Stimulated activated memory B cell treated with anti-CD40 and anti-IgM and Interleukin-4, amounts not matched to agents 10 μg/mL and 1 μg/mL and 100 μg/mL, for 72 hours (primary cell): ENCODE measurements around the gene NDUFA13.

ENCODE experiments used
- ATAC-seq: fragments of 150-1000 bp; cut with Tn5 transposase; 2 replicates; pipeline ENCODE4 v1.10.0; 2021
- H3K27ac Mint-ChIP-seq: one replicate; pipeline ENCODE4 v1.8.0; 2022; ENCODE audit warnings: mild to moderate bottlenecking, mixed read lengths
- H3K27me3 Mint-ChIP-seq: one replicate; pipeline ENCODE4 v1.8.0; 2022; ENCODE audit warnings: mixed read lengths
- H3K36me3 Mint-ChIP-seq: one replicate; pipeline ENCODE4 v1.8.0; 2022; ENCODE audit warnings: mixed read lengths
- H3K4me1 Mint-ChIP-seq: one replicate; pipeline ENCODE4 v1.8.0; 2022; ENCODE audit warnings: mixed read lengths
- H3K4me3 Mint-ChIP-seq: one replicate; pipeline ENCODE4 v1.8.0; 2022; ENCODE audit warnings: mild to moderate bottlenecking, moderate library complexity, mixed read lengths
- H3K9me3 Mint-ChIP-seq: one replicate; pipeline ENCODE4 v1.8.0; 2022; ENCODE audit warnings: mixed read lengths

NDUFA13 gene

DNA sequence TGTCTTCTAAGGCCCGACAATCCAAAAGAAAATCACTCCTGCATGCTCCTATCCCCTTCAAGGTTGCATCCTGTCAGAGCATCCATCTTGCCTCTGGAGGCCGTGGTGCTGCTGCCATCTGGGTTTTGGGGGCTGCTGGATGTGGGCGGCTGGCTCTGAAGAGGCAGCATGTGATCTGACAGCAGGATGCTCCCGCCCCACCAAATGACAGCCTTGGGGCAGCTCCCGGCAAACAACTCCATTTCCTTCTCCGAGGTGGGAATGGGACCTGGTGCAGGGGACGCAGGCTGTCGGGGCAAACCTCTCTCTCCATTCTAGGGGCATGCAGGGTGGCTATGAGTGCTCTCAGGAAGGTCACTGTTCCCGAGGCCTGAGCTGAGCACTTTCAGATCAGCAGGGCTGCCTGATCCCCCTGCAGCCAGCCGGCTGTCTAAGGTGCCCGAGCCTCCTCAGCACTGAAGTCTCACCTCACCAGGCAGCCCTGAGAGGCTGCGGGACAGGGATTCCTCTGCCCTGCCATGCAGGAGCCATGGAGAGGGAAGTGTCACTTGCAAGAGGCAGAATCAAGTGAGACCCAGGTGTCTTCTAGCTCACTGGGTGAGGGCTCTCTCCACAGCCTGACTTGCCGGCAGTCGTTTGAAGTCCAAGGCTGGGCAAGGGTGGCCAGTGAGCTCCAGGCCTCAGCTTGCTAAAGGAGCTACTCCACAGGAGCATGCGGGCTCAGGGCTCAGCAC is 29.5 kb upstream of the NDUFA13 start:
- Mint-ChIP-seq H3K36me3 (peaks cover 13% of the 10 kb centered on the region), H3K27me3 (no peaks in the 10 kb centered on the region), H3K4me1 (peaks cover 77% of the 10 kb centered on the region), H3K27ac (peak overlapping the region; percentile 89), H3K9me3 (no peaks in the 10 kb centered on the region), H3K4me3 (no peak overlapping the region)
- ATAC-seq: no peak

DNA sequence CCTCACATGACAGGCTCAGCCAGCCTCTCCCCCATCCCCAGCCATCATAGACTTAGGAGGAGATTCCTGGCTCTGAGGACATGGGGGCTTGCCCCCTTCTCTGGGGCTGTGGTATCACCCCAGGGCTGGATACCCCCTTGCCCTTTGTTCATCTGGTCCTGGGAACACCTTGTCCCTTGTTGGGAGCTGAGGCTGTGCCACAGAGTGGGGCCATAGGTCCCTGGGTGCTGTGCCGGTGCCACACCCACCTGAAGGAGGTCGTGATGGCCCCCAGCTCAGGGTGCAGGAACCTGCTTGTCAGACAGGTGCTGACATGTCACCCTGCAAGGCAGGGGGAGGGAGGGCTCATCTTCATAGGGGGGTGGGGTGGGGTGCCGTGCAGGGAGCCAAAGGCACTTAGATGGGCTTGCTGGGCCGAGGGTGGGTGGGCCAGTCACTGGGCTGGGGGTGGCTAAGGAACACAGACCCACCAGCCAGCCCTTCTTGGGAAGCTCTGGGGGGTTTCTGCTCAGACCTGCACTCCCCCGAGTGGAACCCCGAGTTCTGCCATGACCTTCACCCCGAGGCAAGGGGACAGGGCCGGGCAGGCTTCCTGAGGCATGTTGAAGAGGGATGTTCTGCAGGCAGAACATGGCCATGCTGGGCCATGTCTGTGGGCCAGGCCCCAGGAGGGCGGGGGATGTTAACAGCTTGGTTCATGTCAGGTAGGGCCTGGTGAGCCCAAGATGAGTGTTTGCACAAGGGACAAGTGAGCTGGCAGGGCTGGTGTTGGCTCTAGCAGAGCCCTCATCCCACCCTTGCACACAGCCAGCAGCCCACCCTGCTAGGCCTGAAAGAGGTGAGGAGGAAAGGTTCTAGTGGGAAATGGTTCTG is 28.7 kb upstream of the NDUFA13 start:
- Mint-ChIP-seq H3K9me3 (no peaks in the 10 kb centered on the region), H3K4me1 (peaks cover 75% of the 10 kb centered on the region), H3K36me3 (peaks cover 19% of the 10 kb centered on the region), H3K4me3 (no peak overlapping the region), H3K27me3 (no peaks in the 10 kb centered on the region), H3K27ac (peak overlapping the region; percentile 89)
- no peak for ATAC-seq

- no peak for ATAC-seq
- peaks cover 13% of the 10 kb centered on the region for H3K36me3 Mint-ChIP-seq
- no peaks in the 10 kb centered on the region for H3K27me3 Mint-ChIP-seq
- H3K4me1 Mint-ChIP-seq: peaks cover 66% of the 10 kb centered on the region
- H3K9me3 Mint-ChIP-seq: no peaks in the 10 kb centered on the region
- peak overlapping the region; percentile 89 for H3K27ac Mint-ChIP-seq
- H3K4me3 Mint-ChIP-seq: no peak overlapping the region
Measured at GRCh38 chr19:19487950-19488874, 27.8 kb upstream of the NDUFA13 start.

DNA sequence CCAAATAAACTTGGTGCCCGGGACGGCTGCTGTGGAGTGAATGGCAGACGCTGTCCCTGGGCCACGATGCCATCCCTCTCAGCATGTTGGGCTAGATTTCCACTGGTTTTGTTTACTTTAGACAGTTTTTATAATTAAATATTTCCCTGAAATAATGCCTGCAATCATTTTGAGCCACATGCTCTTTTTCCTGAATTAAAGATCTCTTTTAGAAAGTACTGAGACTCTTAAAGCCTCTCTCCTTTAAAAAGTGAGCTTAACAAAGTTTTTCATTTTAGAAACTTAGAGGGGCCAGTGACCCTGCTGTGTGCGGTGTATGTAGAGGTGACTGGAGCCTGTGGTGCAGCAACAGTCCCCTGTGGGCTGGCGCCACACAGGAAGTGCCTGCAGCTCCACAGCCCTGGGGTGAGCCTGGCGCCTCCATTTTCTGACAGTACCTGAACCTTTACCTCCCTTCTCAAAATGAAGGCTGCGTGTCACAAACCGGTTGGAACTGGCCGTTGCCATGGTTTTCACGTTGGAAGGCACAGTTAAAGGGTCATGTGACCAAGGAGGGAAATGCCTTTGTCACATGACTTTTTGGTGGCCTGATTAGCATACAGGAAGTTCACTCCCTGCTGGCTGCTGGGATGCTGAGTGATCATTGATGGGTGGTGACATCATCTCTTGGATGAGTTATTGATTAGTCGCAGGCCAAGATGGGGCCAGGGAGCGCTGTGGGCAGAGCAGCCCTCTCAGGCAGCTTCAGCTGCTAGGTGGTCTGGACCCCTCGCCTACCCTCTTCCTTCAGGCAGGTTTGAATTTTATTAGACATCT is 26.9 kb upstream of the NDUFA13 start:
- Mint-ChIP-seq H3K27ac (peak overlapping the region; percentile 89), H3K27me3 (no peaks in the 10 kb centered on the region), H3K4me3 (peak overlapping the region; percentile 34), H3K36me3 (peaks cover 15% of the 10 kb centered on the region), H3K4me1 (peaks cover 62% of the 10 kb centered on the region), H3K9me3 (no peaks in the 10 kb centered on the region)
- peak; percentile 81 for ATAC-seq

DNA sequence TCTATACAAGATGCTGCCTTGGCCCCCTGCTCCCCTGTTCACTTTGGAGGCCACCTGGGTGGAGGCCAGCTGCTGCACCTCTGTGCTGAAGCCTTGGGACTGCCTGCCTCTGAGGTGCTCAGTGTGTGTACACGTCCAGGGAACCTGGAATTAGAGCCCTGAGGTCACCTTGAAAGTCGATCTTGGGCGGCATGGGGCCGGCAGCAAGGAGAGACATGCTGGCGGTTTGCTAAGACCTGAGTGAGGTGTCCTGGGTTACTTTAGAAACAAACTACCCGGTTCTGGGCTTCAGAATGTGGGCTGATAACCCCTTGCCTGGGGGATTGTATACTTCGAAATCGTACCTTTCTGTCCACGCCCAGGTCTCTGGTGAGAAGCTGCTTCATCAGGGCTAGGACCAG is 26.2 kb upstream of the NDUFA13 start:
- H3K4me1 Mint-ChIP-seq: peaks cover 55% of the 10 kb centered on the region
- peaks cover 23% of the 10 kb centered on the region for H3K36me3 Mint-ChIP-seq
- no peaks in the 10 kb centered on the region for H3K27me3 Mint-ChIP-seq
- H3K27ac Mint-ChIP-seq: peak overlapping the region; percentile 89
- peak; percentile 1 for ATAC-seq
- no peaks in the 10 kb centered on the region for H3K9me3 Mint-ChIP-seq
- H3K4me3 Mint-ChIP-seq: no peak overlapping the region

- Mint-ChIP-seq H3K9me3 (no peaks in the 10 kb centered on the region), H3K4me3 (no peak overlapping the region), H3K27ac (peak overlapping the region; percentile 89), H3K4me1 (peaks cover 49% of the 10 kb centered on the region), H3K27me3 (no peaks in the 10 kb centered on the region), H3K36me3 (peaks cover 26% of the 10 kb centered on the region)
- ATAC-seq: peak; percentile 65
Measured at GRCh38 chr19:19490214-19490968, 25.6 kb upstream of the NDUFA13 start.

DNA sequence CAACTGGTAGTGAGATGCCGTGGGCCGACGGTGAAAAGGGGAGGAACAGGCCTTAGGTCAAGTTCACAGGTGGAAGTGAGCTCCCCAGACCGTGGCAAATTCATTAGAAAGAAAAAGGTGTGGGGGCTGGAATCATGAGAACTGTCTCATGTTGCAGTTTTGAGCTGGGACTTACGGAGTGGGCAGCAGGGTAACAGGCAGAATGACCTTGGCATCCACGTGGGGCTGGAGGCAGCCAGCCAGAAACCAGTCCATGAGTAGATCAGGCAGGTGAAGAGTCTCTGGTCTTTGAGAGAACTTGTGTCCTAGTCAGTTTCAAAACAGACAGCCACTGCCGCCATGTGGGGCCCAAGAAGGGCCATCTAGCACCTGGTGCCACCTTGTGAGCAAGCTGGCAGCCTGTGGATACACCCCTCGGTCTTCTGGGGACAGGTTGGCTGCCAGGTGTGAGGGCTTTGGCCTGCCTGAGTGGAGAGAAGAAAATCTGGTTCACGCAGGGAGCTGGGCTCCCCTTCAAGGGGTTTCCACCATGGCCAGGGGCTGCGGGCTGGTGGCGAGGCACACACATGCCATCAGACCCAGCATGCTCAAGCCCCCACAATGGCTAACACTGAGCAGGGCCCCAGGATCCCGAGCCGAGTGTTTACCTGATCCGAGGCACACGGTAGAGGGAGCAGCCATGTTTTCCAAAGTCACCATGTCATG is 24.6 kb upstream of the NDUFA13 start:
- no peak overlapping the region for H3K27ac Mint-ChIP-seq
- H3K9me3 Mint-ChIP-seq: no peaks in the 10 kb centered on the region
- ATAC-seq: no peak
- H3K36me3 Mint-ChIP-seq: peaks cover 35% of the 10 kb centered on the region
- peaks cover 42% of the 10 kb centered on the region for H3K4me1 Mint-ChIP-seq
- no peak overlapping the region for H3K4me3 Mint-ChIP-seq
- no peaks in the 10 kb centered on the region for H3K27me3 Mint-ChIP-seq

DNA sequence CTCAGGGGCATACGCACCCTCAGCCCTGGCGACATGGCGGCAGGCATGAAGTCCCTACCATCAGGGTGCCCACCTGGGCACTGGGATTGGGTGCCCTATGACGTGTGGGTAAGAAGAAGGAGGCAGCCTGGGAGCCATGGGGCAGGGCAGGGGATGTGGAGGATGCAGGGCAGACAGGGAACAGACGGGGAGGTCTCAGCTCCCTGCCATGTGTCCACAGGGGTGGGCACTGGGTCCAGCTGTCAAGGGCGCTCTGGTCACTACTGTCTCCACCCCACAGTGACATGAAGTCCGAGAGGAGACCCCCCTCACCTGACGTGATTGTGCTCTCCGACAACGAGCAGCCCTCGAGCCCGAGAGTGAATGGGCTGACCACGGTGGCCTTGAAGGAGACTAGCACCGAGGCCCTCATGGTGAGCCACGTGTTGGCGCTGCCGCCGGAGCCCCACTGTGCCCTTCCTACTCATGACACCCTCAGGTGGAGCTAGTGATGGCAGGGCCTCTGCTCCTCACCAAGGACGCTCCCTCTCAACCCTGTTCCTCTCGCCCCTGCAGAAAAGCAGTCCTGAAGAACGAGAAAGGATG is 23.9 kb upstream of the NDUFA13 start:
- no peak for ATAC-seq
- Mint-ChIP-seq H3K4me1 (peaks cover 36% of the 10 kb centered on the region), H3K9me3 (no peaks in the 10 kb centered on the region), H3K4me3 (no peak overlapping the region), H3K27me3 (no peaks in the 10 kb centered on the region), H3K36me3 (peaks cover 41% of the 10 kb centered on the region), H3K27ac (no peak overlapping the region)

DNA sequence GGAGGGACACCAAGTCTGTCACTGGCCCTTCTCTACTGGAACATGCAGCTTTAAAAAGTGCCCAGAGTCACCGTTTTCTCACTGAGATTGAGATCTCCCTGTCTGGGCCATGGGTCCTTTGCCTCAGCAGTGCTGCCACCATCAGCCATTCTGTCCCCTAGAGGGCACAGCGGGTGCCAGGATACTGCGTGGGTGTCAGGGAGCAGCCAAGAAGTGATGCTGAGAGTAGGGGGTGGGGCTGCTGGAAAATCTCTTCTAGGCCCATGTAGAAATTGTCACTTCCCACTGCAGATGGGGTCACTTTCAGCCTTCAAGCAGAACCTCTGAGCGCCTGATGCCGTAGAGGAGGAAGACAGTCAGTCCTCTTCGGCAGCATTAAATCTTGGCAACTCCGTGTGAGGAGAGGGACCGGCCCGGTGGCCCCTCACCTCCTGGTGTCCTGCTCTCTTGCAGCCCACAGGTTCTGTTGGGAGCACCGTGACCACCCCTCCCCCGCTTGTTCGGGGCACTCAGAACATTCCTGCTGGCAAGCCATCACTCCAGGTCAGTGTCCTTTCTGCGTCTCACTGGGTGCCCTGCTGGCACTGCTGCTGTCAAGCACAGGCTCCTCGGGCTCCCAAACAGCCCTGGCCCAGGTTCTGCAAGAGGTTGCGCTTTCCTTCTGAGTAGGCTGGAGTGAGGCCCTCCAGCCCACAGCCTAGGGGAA is 22.0 kb upstream of the NDUFA13 start:
- H3K36me3 Mint-ChIP-seq: peaks cover 47% of the 10 kb centered on the region
- no peak overlapping the region for H3K27ac Mint-ChIP-seq
- H3K4me3 Mint-ChIP-seq: no peak overlapping the region
- H3K27me3 Mint-ChIP-seq: no peaks in the 10 kb centered on the region
- H3K9me3 Mint-ChIP-seq: no peaks in the 10 kb centered on the region
- H3K4me1 Mint-ChIP-seq: peaks cover 18% of the 10 kb centered on the region
- no peak for ATAC-seq

DNA sequence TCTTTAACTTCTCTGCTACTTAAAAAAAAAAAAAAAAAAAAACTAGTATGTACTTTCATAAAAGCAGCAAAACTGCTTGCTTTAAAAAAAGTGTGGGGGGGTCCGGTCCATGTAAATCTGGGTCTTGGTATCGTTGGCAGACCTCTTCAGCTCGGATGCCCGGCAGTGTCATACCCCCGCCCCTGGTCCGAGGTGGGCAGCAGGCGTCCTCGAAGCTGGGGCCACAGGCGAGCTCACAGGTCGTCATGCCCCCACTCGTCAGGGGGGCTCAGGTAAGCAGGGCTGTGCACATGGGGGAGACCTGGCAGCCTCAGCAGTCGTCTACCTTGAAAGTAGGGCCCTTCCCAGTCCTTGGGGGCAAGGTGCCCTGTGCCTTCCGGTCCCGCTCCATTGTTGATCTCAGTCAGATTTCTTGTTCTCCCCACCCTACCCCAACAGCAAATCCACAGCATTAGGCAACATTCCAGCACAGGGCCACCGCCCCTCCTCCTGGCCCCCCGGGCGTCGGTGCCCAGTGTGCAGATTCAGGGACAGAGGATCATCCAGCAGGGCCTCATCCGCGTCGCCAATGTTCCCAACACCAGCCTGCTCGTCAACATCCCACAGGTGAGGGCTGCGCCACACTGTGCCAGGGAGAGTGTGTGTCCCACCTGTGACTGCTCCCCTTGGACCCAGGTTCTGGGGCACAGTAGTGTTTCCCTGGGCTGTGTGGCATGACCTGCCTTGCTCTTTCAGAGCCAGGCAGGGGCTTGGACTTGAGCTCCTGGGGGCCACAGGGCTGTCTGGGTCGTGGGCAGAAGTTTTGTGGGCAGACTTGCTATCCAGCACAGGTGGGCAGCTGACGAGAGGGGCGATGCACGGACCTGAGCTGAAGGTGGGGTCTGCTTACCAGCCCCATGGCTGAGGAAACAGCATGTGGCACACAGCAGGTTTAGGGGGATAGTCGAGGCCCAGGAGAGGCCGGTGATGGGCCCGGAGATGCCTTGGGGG is 20.1 kb upstream of the NDUFA13 start:
- Mint-ChIP-seq H3K27ac (no peak overlapping the region), H3K9me3 (no peaks in the 10 kb centered on the region), H3K36me3 (peaks cover 51% of the 10 kb centered on the region), H3K4me1 (no peaks in the 10 kb centered on the region), H3K4me3 (no peak overlapping the region), H3K27me3 (no peaks in the 10 kb centered on the region)
- ATAC-seq: no peak

- H3K27ac Mint-ChIP-seq: no peak overlapping the region
- ATAC-seq: no peak
- no peaks in the 10 kb centered on the region for H3K9me3 Mint-ChIP-seq
- H3K27me3 Mint-ChIP-seq: no peaks in the 10 kb centered on the region
- H3K4me1 Mint-ChIP-seq: no peaks in the 10 kb centered on the region
- peaks cover 65% of the 10 kb centered on the region for H3K36me3 Mint-ChIP-seq
- H3K4me3 Mint-ChIP-seq: no peak overlapping the region
Measured at GRCh38 chr19:19498255-19498991, 17.6 kb upstream of the NDUFA13 start.
